SK-N-MC (cell line): ENCODE data around the gene METTL21A.

ENCODE experiments used
- EZH2 ChIP-seq: fragments of 200-600 bp; sonication (generic); IDR thresholded peaks from one replicate; pipeline ENCODE4 v1.6.1; 2017; ENCODE audit warnings: antibody characterized with exemption
- FOXP2 ChIP-seq: optimal IDR thresholded peaks from 2 replicates; pipeline ENCODE3; 2011; ENCODE audit warnings: mild to moderate bottlenecking, moderate library complexity; ENCODE audit not compliant: insufficient read depth; ENCODE audit errors: extremely low read length, control extremely low read depth
- POLR2AphosphoS5 ChIP-seq: IDR thresholded peaks from 2 replicates; pipeline ENCODE4 v1.6.1; 2012; ENCODE audit warnings: mild to moderate bottlenecking, low read depth, low read length, borderline replicate concordance

DNA sequence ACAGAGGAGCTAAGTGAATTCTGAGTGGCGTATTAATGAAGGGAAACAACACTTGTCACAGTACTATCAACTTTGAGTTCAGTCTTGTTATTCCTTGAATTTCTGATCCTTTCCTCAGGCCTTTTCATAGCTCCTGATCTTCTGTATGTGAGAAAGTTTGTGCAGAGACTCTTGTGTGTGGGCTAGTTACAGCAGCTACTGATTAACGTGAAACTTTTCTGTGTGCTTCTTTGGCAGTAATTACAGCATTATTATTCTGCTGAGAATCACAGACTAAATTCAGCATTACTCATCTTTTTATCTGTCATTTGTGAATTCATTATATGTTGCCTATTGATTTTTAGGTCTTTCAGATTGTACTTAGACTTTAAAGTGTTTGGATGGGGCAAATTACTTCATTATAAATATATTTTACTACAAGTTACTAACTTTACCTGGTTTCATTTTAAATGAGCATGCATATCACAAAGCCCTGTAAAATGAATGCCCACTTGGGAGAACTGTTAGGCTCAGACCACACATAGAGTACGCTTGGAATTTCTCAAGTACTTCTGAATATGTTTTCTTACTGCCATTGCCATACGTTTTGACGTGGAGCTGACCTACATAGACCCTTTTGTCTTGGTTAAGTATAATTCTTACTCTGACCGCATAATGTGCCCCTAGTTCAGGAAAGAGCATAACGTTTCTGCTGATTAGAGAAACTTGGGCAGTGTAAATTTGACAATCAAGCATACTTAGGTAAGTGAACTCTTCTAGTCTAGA, 59.3 kb downstream of the METTL21A start:
- no peak for TF ChIP-seq POLR2AphosphoS5
- no peak for TF ChIP-seq EZH2
- TF ChIP-seq FOXP2: no peak
